Femur (tissue), 1 donor: ENCODE data around the gene KIAA1671.

Source experiments
- DNase-seq: peaks from one replicate; pipeline ENCODE4 v3.0.0-alpha.2; 2017

Gene KIAA1671

GRCh38 chr22:25069758-25070481 is 117.4 kb downstream of the KIAA1671 start:
- peak; percentile 75 for DNase-seq

- DNase-seq = no peak
Measured at GRCh38 chr22:25070956-25071355, 118.4 kb downstream of the KIAA1671 start.

- DNase-seq = no peak
Measured at GRCh38 chr22:25071720-25072119, 119.2 kb downstream of the KIAA1671 start.

GRCh38 chr22:25072406-25072805 is 119.9 kb downstream of the KIAA1671 start:
- DNase-seq = no peak

GRCh38 chr22:25076336-25076735 is 123.8 kb downstream of the KIAA1671 start:
- no peak for DNase-seq

- no peak for DNase-seq
Measured at GRCh38 chr22:25077056-25077455, 124.5 kb downstream of the KIAA1671 start.

GRCh38 chr22:25077964-25078363 is 125.4 kb downstream of the KIAA1671 start:
- DNase-seq = no peak

GRCh38 chr22:25078591-25078990 is 126.1 kb downstream of the KIAA1671 start:
- peak; percentile 73 for DNase-seq

GRCh38 chr22:25080855-25081254 is 128.3 kb downstream of the KIAA1671 start:
- DNase-seq = no peak

GRCh38 chr22:25081409-25081824 is 128.9 kb downstream of the KIAA1671 start:
- no peak for DNase-seq

GRCh38 chr22:25082096-25082495 is 129.6 kb downstream of the KIAA1671 start:
- no peak for DNase-seq

GRCh38 chr22:25083056-25083806 is 130.7 kb downstream of the KIAA1671 start:
- no peak for DNase-seq

GRCh38 chr22:25083807-25084200 is 131.3 kb downstream of the KIAA1671 start:
- DNase-seq = no peak

GRCh38 chr22:25084405-25085107 is 132.0 kb downstream of the KIAA1671 start:
- no peak for DNase-seq

- no peak for DNase-seq
Measured at GRCh38 chr22:25085156-25085555, 132.6 kb downstream of the KIAA1671 start.

- peak; percentile 80 for DNase-seq
Measured at GRCh38 chr22:25085930-25086901, 133.7 kb downstream of the KIAA1671 start.

GRCh38 chr22:25086902-25087282 is 134.4 kb downstream of the KIAA1671 start:
- DNase-seq = no peak

- DNase-seq = no peak
Measured at GRCh38 chr22:25090225-25090890, 137.8 kb downstream of the KIAA1671 start.

GRCh38 chr22:25091458-25091857 is 138.9 kb downstream of the KIAA1671 start:
- DNase-seq = no peak

- no peak for DNase-seq
Measured at GRCh38 chr22:25092119-25092518, 139.6 kb downstream of the KIAA1671 start.

GRCh38 chr22:25094579-25094978 is 142.1 kb downstream of the KIAA1671 start:
- DNase-seq = no peak

GRCh38 chr22:25095869-25096268 is 143.4 kb downstream of the KIAA1671 start:
- DNase-seq = no peak
